T-helper 1 cell (primary cell): ENCODE results near the gene GALNTL6.

ENCODE experiments used
- DNase-seq, 5 donors: peaks; one replicate each; pipeline ENCODE4 v3.0.0-alpha.2; 2012 to 2020

The GALNTL6 gene

GRCh38 chr4:172125443-172125842 lies 312.2 kb downstream of the GALNTL6 start:
- DNase-seq: no peak

- DNase-seq: no peak
Measured at GRCh38 chr4:172127168-172127567, 314.0 kb downstream of the GALNTL6 start.

GRCh38 chr4:172129593-172129992 lies 316.4 kb downstream of the GALNTL6 start:
- DNase-seq: no peak

GRCh38 chr4:172134521-172134920 lies 321.3 kb downstream of the GALNTL6 start:
- DNase-seq: no peak

GRCh38 chr4:172141025-172141424 lies 327.8 kb downstream of the GALNTL6 start:
- no peak for DNase-seq

- no peak for DNase-seq
Measured at GRCh38 chr4:172142281-172142741, 329.1 kb downstream of the GALNTL6 start.

GRCh38 chr4:172143605-172144314 lies 330.6 kb downstream of the GALNTL6 start:
- DNase-seq: no peak

- no peak for DNase-seq
Measured at GRCh38 chr4:172147687-172148086, 334.5 kb downstream of the GALNTL6 start.

GRCh38 chr4:172149329-172149728 lies 336.1 kb downstream of the GALNTL6 start:
- DNase-seq: no peak

- DNase-seq: no peak
Measured at GRCh38 chr4:172152284-172152683, 339.1 kb downstream of the GALNTL6 start.

GRCh38 chr4:172153719-172154118 lies 340.5 kb downstream of the GALNTL6 start:
- DNase-seq: no peak

GRCh38 chr4:172155838-172156345 lies 342.7 kb downstream of the GALNTL6 start:
- DNase-seq: no peak

- DNase-seq: no peak
Measured at GRCh38 chr4:172157946-172158345, 344.7 kb downstream of the GALNTL6 start.

GRCh38 chr4:172163215-172163614 lies 350.0 kb downstream of the GALNTL6 start:
- DNase-seq: no peak

GRCh38 chr4:172168888-172169287 lies 355.7 kb downstream of the GALNTL6 start:
- no peak for DNase-seq

- DNase-seq: no peak
Measured at GRCh38 chr4:172169871-172170270, 356.7 kb downstream of the GALNTL6 start.

- no peak for DNase-seq
Measured at GRCh38 chr4:172173206-172173605, 360.0 kb downstream of the GALNTL6 start.

- DNase-seq: no peak
Measured at GRCh38 chr4:172177382-172177781, 364.2 kb downstream of the GALNTL6 start.

GRCh38 chr4:172188248-172188988 lies 375.2 kb downstream of the GALNTL6 start:
- no peak for DNase-seq

GRCh38 chr4:172202480-172203076 lies 389.4 kb downstream of the GALNTL6 start:
- no peak for DNase-seq

GRCh38 chr4:172207258-172207657 lies 394.1 kb downstream of the GALNTL6 start:
- no peak for DNase-seq

- DNase-seq: no peak
Measured at GRCh38 chr4:172207886-172208285, 394.7 kb downstream of the GALNTL6 start.

- no peak for DNase-seq
Measured at GRCh38 chr4:172220679-172221078, 407.5 kb downstream of the GALNTL6 start.

- DNase-seq: no peak
Measured at GRCh38 chr4:172225457-172225856, 412.3 kb downstream of the GALNTL6 start.
